ENCODE results near the gene P2RY4.
"Not testable (repeated sequence)": the region's sequence is repeated elsewhere in the genome, so short reads cannot be mapped to it uniquely, and the experiment has no call there.

Gene P2RY4

GRCh38 chrX:70260104-70260503 lies at the start of gene P2RY4:
P2RY4 (minus strand) TSS chrX:70260204; CDS start chrX:70259624, 580 bp downstream.
- DNase-seq (ENCODE audit: low spot score), result no peak

GRCh38 chrX:70301716-70302115 lies 41.7 kb upstream of the P2RY4 start:
- no peak for DNase-seq (ENCODE audit: low spot score)

- no peak for DNase-seq (ENCODE audit: low spot score)
Observed at GRCh38 chrX:70293621-70294020, 33.6 kb upstream of the P2RY4 start.

GRCh38 chrX:70292788-70293187 lies 32.8 kb upstream of the P2RY4 start:
- DNase-seq (ENCODE audit: low spot score), result no peak

- peak; percentile 85 for DNase-seq (ENCODE audit: low spot score)
Observed at GRCh38 chrX:70289793-70290770, 30.1 kb upstream of the P2RY4 start, which contains the start of the genes KIF4A and PDZD11. KIF4A (plus strand) TSS chrX:70290104; CDS start chrX:70290459, 355 bp downstream. PDZD11 (minus strand) TSS chrX:70289927; CDS start chrX:70289341, 586 bp downstream.

GRCh38 chrX:70289168-70289792 lies 29.3 kb upstream of the P2RY4 start:
- DNase-seq (ENCODE audit: low spot score), result no peak

GRCh38 chrX:70281951-70282350 lies 21.9 kb upstream of the P2RY4 start, which contains the start of gene RAB41:
RAB41 (plus strand) TSS chrX:70282172; CDS start chrX:70282218, 46 bp downstream.
- no peak for DNase-seq (ENCODE audit: low spot score)

- no peak for DNase-seq (ENCODE audit: low spot score)
Observed at GRCh38 chrX:70280573-70280972, 20.6 kb upstream of the P2RY4 start.

GRCh38 chrX:70279081-70279480 lies 19.1 kb upstream of the P2RY4 start:
- no peak for DNase-seq (ENCODE audit: low spot score)

GRCh38 chrX:70274029-70274428 lies 14.0 kb upstream of the P2RY4 start:
- not testable (repeated sequence) for DNase-seq (ENCODE audit: low spot score)

GRCh38 chrX:70268034-70268433 lies 8.0 kb upstream of the P2RY4 start, which contains the start of gene ARR3:
ARR3 (plus strand) TSS chrX:70268334; CDS start chrX:70269386, 1,052 bp downstream.
- no peak for DNase-seq (ENCODE audit: low spot score)

GRCh38 chrX:70264784-70265183 lies 4.8 kb upstream of the P2RY4 start:
- no peak for DNase-seq (ENCODE audit: low spot score)

- DNase-seq (ENCODE audit: low spot score), result peak; percentile 50
Observed at GRCh38 chrX:70262952-70263567, 3.1 kb upstream of the P2RY4 start.

GRCh38 chrX:70257423-70258288 lies 2.3 kb downstream of the P2RY4 start:
- no peak for DNase-seq (ENCODE audit: low spot score)

GRCh38 chrX:70255452-70255851 lies 4.6 kb downstream of the P2RY4 start:
- no peak for DNase-seq (ENCODE audit: low spot score)

GRCh38 chrX:70254909-70255308 lies 5.1 kb downstream of the P2RY4 start:
- DNase-seq (ENCODE audit: low spot score), result no peak

GRCh38 chrX:70254063-70254400 lies 6.0 kb downstream of the P2RY4 start:
- no peak for DNase-seq (ENCODE audit: low spot score)

- DNase-seq (ENCODE audit: low spot score), result peak; percentile 9
Observed at GRCh38 chrX:70253377-70254062, 6.5 kb downstream of the P2RY4 start.

- DNase-seq (ENCODE audit: low spot score), result no peak
Observed at GRCh38 chrX:70252491-70252890, 7.5 kb downstream of the P2RY4 start.

- DNase-seq (ENCODE audit: low spot score), result no peak
Observed at GRCh38 chrX:70247252-70247651, 12.8 kb downstream of the P2RY4 start.

- DNase-seq (ENCODE audit: low spot score), result no peak
Observed at GRCh38 chrX:70244881-70245280, 15.1 kb downstream of the P2RY4 start.

Measured in activated CD4-positive, alpha-beta T cell treated with anti-CD3 and anti-CD28 coated beads, Interleukin-2, Interleukin-4, amounts not matched to agents 100 ng/mL and 50 ng/mL, durations not matched to agents 16 hours and 8 hours (primary cell).